Measurements from ENCODE around the gene FRMPD4.

The FRMPD4 gene

DNA sequence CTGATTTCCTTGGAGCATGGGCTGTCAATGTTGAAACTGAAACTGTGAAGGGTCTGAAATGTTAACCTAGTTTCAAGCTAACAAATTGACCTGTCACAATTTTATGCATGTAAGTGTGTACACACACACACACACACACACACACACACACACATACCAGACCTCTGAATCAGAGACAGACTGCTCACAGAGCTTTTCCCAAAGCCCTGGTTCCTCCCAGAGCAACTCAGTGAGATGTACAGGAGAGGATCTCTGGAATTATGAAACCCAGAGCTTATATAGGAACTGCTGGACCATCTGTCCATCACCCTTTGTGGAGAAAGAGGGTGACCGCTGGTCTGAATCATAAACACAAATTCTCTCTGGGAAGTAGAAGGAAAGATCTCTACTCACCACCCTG, 424.8 kb downstream of the FRMPD4 start:
- no peak for DNase-seq

DNA sequence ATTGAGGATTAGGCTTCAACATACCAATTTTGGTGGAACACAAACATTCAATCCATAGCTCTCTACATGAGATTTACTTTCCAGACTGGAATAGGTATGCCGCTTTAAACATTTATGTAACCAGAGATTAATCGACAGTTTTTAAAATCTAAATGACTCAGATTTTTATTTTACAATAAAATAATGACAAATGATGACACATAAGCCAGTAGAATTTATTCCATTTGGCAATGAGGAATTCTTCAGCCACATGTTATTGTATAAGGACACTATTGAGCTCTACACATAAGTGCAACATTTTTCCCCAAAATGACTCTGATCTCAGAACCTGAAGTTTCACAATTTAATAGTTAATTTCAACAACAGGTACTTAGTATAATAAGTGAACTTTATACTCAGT, 425.9 kb downstream of the FRMPD4 start:
- no peak for DNase-seq

DNA sequence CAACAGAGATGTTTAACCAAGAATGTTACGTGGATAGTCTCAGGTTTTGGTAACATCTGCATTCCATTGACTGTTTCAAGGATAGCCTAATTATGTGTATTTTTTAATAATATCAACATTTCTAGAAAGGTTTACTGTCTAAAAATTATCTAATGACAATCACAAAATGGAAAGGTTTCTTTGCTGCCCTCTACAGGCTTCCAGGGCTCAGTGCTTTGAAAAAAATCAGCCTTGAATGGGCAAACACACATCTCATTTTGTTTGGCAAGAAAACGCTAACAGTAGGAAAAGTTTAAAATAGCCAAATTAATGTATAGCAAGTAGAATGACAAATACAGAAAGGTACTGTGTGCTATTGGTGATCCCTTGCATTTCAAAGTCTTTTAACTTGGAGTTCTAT, 429.6 kb downstream of the FRMPD4 start:
- DNase-seq = no peak

DNA sequence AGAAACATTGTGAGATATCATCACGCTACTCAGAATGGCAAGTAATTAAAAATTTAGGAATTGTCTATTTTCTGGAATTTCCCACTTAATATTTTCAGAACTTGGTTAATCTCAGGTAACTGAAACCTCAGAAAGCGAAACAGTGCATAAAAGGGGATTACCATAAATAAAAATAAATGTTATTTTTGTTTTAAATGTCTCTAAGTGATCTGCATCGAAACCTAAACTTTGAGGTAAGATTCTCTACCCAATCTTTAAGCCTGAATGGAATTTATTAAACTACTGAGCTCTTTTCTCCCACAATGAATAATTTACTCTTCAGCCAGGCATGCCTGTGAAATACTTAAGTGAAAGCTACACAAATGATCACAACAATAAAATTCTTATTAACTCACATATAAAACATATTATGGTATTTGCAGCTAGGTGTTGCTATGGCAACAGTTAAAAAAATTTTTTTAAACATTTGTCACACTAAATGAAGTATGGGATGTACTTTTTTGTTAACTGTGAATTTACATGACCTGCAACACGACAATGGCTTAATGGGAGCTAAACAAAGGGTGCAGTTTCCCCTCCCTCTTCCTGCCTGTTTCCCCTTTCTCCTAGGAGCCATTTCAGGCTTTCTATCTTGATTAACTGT, 432.7 kb downstream of the FRMPD4 start:
- no peak for DNase-seq

DNA sequence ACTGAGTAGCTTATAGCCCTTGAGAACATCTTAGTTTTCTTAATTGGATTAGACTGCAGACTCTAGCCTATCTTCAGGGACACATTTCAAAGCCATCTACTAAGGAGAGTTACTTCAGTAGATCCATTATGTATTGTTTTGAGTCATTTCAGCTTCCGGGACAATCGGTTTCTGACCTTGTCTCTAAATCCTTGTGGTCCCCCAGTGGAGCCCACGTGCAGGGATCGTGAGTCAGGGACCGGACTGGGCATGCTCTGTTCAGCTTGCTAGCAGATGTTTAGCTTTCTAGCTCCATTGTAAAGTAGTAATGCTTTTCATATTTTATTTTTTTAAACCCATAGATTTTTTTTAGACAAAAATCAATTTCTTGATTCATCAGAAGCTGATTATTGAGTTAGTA, 441.0 kb downstream of the FRMPD4 start:
- no peak for DNase-seq

DNA sequence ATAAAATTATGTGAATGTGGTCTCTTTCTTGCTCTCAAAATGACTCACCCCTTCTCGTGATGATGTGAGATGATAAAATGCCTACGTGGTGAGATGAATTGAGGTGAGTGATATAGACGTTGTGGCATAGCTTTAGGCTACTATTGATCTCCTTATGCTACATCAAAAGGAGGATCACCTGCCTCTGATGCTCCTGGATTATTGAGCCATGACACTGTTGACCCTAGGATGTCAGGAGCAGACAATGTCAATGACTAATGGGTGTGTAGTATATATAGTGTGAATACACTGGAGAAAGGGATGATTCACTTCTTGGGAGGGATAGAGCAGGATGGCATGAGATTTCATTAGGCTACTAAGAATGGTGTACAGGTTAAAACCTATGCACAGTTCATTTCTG, 442.3 kb downstream of the FRMPD4 start:
- no peak for DNase-seq

DNA sequence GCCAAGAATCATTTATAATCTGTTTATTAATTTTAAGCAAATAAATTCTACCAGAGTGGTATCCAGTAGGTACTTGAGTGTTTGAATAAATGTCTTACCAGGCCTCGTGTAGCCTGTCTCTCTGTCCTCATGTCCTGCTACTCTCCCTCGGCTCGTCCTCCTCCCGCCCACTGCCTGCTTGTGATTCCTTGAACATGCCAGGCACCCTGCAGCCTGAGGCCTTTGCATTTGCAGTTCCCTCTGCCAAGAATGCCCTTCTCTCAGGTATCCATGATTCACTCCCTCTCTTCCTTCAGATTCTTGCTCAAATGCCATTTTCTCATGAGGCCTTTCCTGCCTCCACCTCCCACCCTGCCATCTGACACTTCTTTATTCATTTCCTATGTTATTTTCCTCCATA, 443.3 kb downstream of the FRMPD4 start:
- DNase-seq = no peak

DNA sequence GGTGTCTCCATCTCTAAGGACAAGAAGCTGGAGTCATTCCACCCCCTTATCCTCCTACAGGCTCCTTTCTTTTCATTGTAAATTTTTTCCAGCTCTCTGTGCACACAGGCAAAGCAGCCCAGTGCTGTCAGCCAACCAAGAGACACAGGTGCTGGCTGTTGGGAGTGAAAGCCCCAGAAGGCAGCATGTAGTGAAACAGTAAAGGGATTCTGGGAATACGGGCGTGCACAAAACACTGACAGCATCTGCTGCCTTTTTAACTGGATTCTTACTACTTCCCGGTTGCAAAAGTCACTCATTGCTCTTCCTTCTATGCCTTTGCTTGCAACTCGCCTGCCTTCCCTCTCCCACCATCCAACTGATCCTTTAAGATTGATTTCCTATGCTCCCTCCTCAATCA, 444.4 kb downstream of the FRMPD4 start:
- DNase-seq = no peak

DNA sequence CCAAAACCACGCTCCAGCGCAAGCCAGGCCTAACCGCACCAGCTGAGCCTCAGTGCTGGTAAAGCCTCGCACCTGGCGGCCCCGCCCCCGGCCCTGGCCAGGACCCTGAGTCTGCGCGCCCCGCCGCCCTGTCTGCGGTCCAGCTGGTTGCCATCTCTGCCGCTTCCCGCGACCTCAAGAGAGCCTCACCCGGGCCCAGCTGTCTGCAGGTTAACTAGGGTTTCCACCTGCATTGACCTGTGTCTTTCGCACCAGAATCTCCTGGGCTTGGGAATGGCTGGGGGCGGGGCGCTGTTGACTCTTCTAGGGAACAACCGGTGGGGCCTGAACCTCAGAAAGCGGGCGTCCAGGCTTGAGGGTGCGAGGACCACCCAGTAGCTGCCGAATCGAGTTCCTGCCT, 445.3 kb downstream of the FRMPD4 start:
- DNase-seq = no peak

DNA sequence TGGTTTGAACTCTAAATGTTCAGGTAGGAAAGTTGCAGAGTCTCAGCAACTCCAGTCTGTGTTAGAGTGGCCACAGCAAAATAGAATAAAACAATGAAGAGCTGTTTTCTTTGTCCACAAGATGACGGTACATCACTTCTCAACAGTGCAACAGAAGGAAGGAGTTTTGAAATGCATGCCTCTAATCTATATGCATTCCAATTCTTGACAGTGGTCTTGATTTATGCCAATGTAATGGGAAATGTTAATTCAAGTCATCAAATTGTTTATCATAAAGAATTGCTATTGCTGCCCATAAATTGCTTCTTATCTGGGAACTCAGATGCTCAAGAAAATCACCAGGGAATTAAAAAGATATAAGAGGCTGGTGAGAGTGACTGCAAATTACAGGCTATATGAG, 457.4 kb downstream of the FRMPD4 start:
- DNase-seq = no peak

DNA sequence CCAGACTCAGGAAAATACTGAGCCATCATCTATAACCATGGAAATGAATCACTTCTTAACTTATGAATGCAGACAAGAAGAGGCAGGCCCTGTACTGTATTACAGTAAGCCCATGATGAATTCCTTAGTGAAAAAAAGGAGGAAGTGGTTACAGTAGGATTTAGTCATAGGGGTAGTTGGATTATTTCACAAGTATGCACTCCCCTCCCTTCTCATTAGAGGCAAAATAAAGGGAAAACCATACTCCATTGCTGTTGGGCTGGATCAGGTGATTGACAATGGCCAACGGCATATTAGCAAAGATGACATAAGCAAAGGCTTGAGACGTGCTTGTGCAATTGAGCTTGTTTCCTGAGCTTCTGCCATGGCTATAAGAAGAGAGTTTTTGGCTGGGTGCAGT, 471.8 kb downstream of the FRMPD4 start:
- DNase-seq = no peak

DNA sequence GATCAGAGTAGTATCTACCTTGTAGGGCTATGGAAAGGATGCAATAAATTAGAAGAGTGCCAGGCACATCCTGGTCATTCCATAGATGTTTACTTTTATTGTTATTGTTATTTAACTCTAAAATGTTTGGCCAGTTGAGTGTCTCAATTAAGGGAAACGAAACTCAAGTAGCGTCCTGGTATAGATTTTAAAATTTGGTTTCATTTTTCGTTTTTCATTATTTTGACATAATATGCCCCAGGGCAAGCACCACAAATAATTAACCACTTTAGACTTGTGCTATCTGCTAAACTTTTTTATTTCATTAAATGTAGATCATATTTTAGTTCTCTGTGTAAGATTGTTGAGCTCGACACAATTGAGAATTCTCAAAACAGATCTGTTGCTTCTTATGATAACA, 473.2 kb downstream of the FRMPD4 start:
- no peak for DNase-seq

DNA sequence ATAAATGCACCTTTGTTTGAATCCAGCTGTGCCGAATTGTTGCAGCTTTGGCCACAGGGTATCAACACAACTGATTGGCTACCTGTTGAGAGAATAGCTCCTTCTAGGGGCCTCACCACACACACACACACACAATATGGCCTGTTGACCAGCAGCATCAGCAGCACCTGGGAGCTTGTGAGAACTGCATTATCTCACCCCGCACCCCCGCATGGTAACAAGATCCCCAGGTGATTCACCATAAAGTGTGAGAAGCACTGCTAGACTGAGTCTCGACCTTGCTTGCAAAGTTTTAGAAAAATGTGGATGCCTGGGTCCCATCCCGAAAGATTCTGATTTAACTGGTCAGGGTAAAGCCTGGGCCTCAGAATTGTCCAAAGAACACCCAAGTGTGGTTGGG, 476.0 kb downstream of the FRMPD4 start:
- no peak for DNase-seq

DNA sequence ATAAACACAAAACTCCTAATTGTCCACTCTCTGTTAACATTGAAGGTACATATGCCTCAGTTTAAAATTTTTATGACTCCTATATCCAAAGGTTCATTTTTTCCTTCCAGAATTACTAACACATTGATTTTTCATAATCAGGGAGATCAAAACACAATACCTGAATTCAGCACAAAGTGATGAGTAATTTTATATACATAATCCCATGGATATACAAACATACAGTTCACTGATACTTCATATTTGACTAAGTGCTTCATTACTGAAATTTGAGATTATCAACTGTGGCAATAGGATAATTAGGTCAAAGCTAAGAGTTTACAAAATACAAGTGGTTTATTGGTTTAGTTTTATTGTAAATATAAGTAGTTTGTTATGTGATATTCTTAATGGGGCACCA, 476.8 kb downstream of the FRMPD4 start:
- DNase-seq = no peak

DNA sequence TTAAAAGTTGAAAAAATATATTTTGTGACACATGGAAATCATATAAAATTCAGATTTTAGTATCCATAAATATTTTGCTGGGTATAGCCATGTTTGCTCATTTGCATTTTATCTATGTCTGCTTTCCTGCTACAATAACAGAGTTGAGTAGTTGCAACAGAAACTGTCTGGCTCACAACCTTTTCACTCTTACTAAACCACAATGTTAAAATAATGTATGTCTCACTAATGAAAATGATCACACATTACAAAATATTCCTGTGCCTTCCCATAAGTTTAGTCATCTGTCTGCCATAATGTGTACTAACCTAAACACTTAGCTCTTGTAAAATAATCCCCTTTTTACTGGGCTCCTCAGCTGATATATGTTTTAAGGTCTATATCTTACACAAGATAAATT, 479.0 kb downstream of the FRMPD4 start:
- no peak for DNase-seq

DNA sequence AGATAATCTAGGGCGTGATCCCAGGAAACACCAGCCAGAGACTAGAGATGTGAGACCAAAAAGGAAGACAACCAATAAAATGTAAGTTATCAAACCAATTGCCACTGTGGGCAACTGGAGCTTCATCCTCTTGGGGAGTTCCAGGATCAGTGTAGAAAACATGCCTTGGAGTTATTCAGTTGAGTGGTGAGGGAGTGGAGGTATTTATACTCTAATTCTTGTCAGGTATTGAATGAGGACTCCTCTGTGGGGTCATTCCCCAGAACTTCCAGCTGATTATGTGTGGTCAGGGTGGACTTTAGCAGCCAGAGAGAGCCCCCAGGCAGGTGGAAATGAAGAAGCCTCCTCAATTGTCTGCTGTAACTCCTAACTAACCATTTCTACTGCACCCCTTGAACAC, 509.0 kb downstream of the FRMPD4 start:
- no peak for DNase-seq

DNA sequence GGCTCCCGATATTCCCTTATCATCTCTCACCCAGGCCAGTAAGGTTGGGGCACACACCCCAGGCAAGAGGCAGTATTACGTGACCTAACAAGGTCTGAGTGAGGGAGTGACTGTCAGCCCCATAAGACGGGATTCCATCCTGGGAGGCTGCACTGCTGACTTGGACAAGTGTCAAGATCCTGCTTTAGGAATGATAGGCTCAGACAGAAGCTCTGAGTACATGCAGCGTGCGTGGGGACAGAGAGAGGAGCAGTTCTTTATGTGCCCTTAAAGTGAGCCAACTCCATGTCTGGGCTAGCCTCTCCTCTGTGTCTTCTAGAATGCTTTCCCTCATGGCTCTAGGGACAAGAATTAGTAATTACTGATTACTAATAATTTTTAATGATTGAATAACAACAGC, 510.7 kb downstream of the FRMPD4 start:
- DNase-seq = no peak

DNA sequence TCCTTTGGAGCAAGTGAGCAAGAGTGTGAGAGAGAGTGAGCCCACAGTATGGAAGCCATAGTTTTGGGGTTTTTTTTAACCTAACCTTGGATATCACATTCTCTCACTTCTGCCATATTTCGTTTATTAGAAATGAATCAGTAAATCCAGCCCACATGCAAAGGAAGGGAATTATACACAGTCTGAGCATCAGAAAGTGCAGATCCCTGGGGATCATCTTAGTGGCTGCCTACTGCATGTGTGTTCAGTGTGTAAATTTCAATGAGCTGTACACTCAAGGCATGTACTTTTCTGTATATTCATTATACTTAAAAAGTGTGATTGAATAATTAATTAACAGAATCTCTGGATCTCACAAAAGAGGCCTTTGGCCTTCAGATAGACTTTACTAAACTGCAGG, 519.2 kb downstream of the FRMPD4 start:
- DNase-seq = no peak

DNA sequence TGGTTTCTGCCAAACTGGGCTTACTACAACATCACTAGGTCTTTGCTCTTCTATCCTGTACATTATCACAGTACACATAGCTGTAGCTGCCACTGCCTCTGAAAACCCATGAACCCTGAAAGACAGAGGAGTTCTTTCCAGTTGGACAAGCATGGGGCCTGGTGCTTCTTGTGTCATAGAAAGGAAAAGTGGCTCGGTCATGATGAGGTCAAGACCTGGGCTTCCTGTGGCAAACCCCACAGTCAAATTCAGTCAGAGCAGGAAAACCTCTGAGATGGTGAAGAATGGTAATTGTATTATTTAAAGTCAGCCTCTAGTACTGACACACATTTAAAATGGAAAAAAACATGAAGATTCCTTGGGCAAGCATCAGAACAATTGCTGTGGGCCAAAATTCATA, 519.6 kb downstream of the FRMPD4 start:
- no peak for DNase-seq

DNA sequence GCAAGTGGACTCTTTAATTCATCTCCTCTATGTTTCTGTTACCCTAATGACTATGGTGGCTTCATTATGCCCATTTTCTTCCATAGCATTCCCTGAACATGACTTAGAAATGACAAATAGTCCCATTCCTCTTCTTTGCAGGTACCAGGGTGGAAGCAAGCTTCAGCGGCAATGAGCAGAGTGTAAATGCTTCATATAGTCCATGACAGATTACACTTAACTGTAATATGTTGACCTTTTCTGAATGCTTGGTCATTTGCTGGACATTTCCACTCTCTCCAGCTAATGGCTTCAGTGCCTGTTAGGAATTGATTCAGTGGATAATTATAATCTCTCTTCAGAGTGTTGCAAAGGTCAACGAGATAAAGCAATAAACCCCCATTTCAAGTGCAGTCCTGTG, 523.2 kb downstream of the FRMPD4 start:
- no peak for DNase-seq

DNA sequence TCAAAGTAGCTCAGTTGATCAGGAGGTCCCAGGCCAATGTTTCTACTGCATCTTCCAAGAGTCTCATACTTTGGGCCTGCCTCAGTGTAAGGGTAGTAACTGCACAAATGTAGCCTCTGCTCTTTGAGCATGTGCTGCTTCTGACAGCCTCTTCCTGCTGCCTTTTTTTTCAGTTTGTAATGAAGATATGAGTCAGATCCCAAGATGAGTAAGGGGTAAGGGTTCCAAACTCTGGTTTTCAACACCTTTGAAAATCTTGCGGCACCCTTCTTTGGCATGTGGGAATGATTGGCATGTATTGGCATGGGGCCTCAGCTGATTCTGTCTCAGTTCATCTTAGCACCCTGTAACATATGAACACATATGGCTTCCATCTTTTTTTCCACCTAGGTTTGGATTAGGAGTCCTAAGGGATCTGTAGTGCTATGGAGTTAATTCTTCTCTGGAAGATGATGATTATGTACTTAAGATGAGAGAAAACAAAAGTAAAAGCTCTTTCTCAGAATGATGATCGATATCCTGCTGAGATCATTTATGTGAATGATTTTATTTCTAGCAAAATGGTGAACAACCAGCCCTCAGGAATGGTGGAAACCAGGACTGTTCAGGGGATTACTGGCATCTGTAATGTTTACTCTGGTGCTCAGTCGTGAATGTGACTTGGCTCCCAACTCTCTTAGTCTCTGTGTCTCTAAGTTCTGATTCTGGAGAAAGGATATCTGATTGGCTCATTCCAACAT, 534.3 kb downstream of the FRMPD4 start:
- DNase-seq = no peak

DNA sequence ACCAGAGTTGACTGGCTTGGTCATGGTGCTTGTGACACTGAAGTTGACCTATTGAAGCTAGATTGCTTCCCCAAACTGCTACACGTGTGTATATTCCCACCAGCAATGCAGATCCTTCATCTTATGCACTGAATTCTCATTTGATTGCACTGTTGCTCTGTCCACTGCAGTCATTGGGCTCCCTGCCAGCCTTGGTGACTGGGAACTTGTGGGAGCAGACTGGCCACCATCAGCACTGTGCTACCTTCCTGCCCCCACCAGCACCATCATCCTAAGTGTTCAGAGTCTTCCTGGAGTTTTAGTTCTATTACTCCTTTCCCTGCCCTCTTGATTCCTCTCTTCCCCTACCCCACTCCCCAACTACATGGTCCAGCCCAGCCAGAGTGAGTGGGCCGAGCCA, 535.2 kb downstream of the FRMPD4 start:
- no peak for DNase-seq

DNA sequence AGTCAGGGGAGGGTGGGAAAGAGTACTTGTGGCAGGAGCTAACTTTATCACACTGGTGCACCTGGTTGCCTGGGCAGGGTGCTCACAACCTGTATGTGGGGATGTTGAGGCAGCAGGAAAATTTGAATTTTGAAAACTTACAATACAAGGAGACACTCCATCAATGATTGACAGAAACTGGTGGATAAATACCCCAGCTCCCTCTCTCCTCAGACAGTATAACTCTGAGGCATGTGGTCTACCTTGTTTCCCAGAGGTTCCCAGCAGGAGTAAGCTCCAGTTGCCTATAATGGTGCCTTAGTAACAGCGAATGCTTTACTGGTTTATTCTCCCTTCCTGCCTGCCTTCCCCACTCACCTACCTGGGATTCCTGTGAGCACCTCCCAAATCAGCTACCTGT, 541.2 kb downstream of the FRMPD4 start:
- no peak for DNase-seq

DNA sequence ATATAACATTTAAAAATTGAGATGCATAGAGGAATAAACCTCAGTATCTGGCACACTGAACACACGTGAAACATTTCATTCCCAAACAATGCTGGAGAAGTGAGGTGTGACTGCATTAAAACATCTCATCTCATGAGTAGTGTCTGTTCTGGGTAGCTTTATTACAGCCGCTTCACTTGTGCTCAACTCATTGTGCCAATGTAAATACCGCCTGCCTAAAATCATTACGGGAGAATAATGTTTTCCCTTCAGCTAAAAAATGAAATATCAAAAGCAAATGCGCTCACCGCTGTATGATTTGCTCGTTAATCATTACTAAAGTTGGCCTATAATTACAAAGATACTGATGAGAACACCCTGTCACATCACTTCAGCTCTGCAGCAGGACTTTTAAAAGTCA, 542.8 kb downstream of the FRMPD4 start:
- DNase-seq = no peak

DNA sequence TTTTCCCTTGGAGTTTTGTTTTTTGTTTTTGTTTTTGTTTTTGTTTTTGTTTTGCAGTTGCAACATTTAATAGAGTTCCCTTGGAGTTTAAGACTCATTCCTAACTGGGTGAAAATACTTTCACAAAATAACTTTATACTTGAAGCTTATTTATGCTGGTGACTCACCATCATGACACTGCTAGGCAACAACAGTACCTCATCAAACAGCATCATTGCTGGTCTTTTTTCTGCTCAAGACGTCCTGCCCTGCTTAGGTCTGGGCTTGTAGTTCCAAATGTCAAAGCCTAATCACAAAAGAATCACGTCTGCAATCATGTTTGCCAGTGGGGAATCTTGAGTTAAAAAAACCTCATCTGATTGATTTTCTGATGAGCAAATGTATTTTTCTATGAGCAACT, 547.3 kb downstream of the FRMPD4 start:
- DNase-seq = no peak
